NCI-H226 (cell line): Measurements from ENCODE around the gene KRAS.

Source experiments
- DNase-seq: peaks from one replicate; pipeline ENCODE4 v3.0.0-alpha.2; 2015

KRAS gene

GRCh38 chr12:25254271-25254880 lies 3.6 kb upstream of the KRAS start:
- DNase-seq: no peak

- DNase-seq: no peak
Observed at GRCh38 chr12:25253371-25254068, 2.8 kb upstream of the KRAS start.

GRCh38 chr12:25252946-25253345 lies 2.2 kb upstream of the KRAS start:
- DNase-seq: no peak

GRCh38 chr12:25251769-25252168 lies 1.0 kb upstream of the KRAS start:
- no peak for DNase-seq

- peak; percentile 9 for DNase-seq
Observed at GRCh38 chr12:25249931-25250738, 594 bp downstream of the KRAS start.

- no peak for DNase-seq
Observed at GRCh38 chr12:25248732-25249131, 2.0 kb downstream of the KRAS start.

- no peak for DNase-seq
Observed at GRCh38 chr12:25248137-25248536, 2.6 kb downstream of the KRAS start.

GRCh38 chr12:25245491-25245890 lies 5.2 kb downstream of the KRAS start:
- no peak for DNase-seq

GRCh38 chr12:25243680-25243990 lies 7.1 kb downstream of the KRAS start:
- no peak for DNase-seq

- peak; percentile 8 for DNase-seq
Observed at GRCh38 chr12:25242981-25243679, 7.6 kb downstream of the KRAS start.

GRCh38 chr12:25241167-25242020 lies 9.3 kb downstream of the KRAS start:
- DNase-seq: no peak

- no peak for DNase-seq
Observed at GRCh38 chr12:25236626-25237025, 14.1 kb downstream of the KRAS start.

GRCh38 chr12:25236190-25236589 lies 14.5 kb downstream of the KRAS start:
- DNase-seq: no peak

GRCh38 chr12:25213338-25213737 lies 37.4 kb downstream of the KRAS start:
- no peak for DNase-seq

- DNase-seq: no peak
Observed at GRCh38 chr12:25208554-25208953, 42.2 kb downstream of the KRAS start.

- DNase-seq: no peak
Observed at GRCh38 chr12:25207846-25208245, 42.9 kb downstream of the KRAS start.

GRCh38 chr12:25207411-25207810 lies 43.3 kb downstream of the KRAS start:
- DNase-seq: no peak

GRCh38 chr12:25202137-25202536 lies 48.6 kb downstream of the KRAS start:
- DNase-seq: no peak

GRCh38 chr12:25200703-25201102 lies 50.0 kb downstream of the KRAS start:
- peak; percentile 31 for DNase-seq

- no peak for DNase-seq
Observed at GRCh38 chr12:25197608-25198007, 53.1 kb downstream of the KRAS start.

GRCh38 chr12:25195056-25195971 lies 55.4 kb downstream of the KRAS start, which contains the start of the genes DNAI7 and ETFRF1:
Gene DNAI7, minus strand, starts transcription at chr12:25195160. Its CDS starts 82 bp downstream, at chr12:25195078.
Gene ETFRF1, plus strand, starts transcription at chr12:25195237. Its CDS starts 8,720 bp downstream, at chr12:25203957.
- peak; percentile 93 for DNase-seq
